Uterus (tissue), 4 donors: ENCODE results near the gene NPHP4. TPM values are rescaled to one million over a fixed set of nuclear protein-coding genes. Genes with fewer than 3 reads are reported as not detected.

ENCODE experiments used
- DNase-seq, 2 donors: peaks; one replicate each; pipeline ENCODE4 v3.0.0-alpha.2; 2019 to 2020
- H3K27ac ChIP-seq, 2 donors: fragments of 200-600 bp; sonication (generic); 1 replicate in 1 of 2; 2 replicates in 1 of 2; pipeline ENCODE4 v1.5.1; 2016 to 2018
- H3K27me3 ChIP-seq, 2 donors: fragments of 200-600 bp; sonication (generic); one replicate each; pipeline ENCODE4 v1.5.1; 2018 to 2019; ENCODE audit warnings: control low read depth in 1 of 2
- H3K36me3 ChIP-seq, 2 donors: fragments of 200-600 bp; sonication (generic); one replicate each; pipeline ENCODE4 v1.5.1; 2019; ENCODE audit warnings: control low read depth in 1 of 2
- H3K4me1 ChIP-seq, 2 donors: fragments of 200-600 bp; sonication (generic); one replicate each; pipeline ENCODE4 v1.5.1; 2018 to 2019; ENCODE audit warnings: control low read depth in 1 of 2
- H3K4me3 ChIP-seq, 2 donors: fragments of 200-600 bp; sonication (generic); 1 replicate in 1 of 2; 2 replicates in 1 of 2; pipeline ENCODE4 v1.5.1; 2018 to 2019; ENCODE audit warnings: mild to moderate bottlenecking in 1 of 2
- H3K9me3 ChIP-seq, 2 donors: fragments of 200-600 bp; sonication (generic); one replicate each; pipeline ENCODE4 v1.5.1; 2019; ENCODE audit warnings: control low read depth in 1 of 2
- POLR2A ChIP-seq, 2 donors: fragments of 450-650 bp; IDR thresholded peaks; one replicate each; pipeline ENCODE4 v1.6.1; 2016; ENCODE audit warnings: antibody characterized with exemption in 2 of 2, mild to moderate bottlenecking in 1 of 2, moderate library complexity in 1 of 2
- intact Hi-C: fragments of 100-400 bp; cut with DNase I; formaldehyde crosslinking; loops from one replicate; pipeline ENCODE4 v1.15.1; 2023; ENCODE audit warnings: low total_unique reads
- total RNA-seq, 4 donors: library from RNA; depleted of rRNA in 3 of 4; stranded (reverse); fragments of >200 nt in 3 of 4; gene quantifications; one replicate each; pipeline versions ENCODE4 v1.1.0 to v1.2.4, GENCODE V29; 2014 to 2023
- TF ChIP-seq, protein P1 (sequence below), 4 experiments: fragments of 200-600 bp in 2 of 4; fragments of 450-650 bp in 2 of 4; sonication (generic) in 2 of 4; IDR thresholded peaks; one replicate each; pipeline ENCODE4 v1.5.1; 2016 to 2019; ENCODE audit warnings: antibody characterized with exemption in 4 of 4, mild to moderate bottlenecking in 2 of 4, moderate library complexity in 1 of 4
- donor health status: DM: yes; HTN: yes; CAD: no.

NPHP4 gene
- total RNA-seq, 4 donors from 2014 or later: 1.3 to 16.2 (median 7.0) TPM

DNA sequence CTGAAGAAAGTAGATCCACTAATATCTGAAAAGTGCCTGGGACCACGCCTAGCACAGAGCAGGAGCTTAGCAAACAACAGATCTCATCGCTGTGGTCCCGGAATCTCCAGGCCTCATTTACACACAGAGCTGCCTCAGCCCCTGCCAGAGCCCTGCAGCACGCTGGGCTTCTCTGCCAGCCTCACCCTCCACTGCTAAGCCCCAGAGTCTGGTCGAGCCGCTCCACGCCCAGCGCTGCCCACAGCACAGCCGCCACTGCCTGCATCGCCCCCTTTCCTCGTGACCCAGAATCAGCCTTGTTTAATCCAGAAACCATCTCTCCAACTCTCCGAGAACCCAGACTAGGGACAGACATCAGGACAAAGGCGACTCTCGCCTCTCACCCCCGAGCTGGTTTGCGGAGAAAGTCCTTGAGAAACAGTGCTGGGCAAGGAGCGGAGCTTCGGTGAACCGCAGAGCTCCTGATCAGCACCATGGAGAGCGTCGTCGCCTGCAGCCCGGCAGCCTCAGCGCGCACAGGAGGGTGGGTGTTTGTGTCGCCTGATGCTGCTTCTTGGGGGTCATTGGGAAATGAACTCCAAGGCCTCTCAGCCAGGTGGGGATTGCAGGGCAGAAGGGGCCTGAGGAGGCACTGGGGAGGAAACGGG is 145.1 kb downstream of the NPHP4 start:
- Histone ChIP-seq H3K4me1 (no peaks in the 10 kb centered on the region), H3K36me3 (no peaks in the 10 kb centered on the region), H3K27ac (no peak overlapping the region), H3K9me3 (no peaks in the 10 kb centered on the region), H3K4me3 (no peak overlapping the region), H3K27me3 (no peaks in the 10 kb centered on the region)
- intact Hi-C loops: no loop called here
- DNase-seq: no peak
- TF ChIP-seq POLR2A (IDR thresholded peaks at IDR 0.05): no peak
- TF ChIP-seq, protein P1, sequence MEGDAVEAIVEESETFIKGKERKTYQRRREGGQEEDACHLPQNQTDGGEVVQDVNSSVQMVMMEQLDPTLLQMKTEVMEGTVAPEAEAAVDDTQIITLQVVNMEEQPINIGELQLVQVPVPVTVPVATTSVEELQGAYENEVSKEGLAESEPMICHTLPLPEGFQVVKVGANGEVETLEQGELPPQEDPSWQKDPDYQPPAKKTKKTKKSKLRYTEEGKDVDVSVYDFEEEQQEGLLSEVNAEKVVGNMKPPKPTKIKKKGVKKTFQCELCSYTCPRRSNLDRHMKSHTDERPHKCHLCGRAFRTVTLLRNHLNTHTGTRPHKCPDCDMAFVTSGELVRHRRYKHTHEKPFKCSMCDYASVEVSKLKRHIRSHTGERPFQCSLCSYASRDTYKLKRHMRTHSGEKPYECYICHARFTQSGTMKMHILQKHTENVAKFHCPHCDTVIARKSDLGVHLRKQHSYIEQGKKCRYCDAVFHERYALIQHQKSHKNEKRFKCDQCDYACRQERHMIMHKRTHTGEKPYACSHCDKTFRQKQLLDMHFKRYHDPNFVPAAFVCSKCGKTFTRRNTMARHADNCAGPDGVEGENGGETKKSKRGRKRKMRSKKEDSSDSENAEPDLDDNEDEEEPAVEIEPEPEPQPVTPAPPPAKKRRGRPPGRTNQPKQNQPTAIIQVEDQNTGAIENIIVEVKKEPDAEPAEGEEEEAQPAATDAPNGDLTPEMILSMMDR (IDR thresholded peaks at IDR 0.05): no peak

DNA sequence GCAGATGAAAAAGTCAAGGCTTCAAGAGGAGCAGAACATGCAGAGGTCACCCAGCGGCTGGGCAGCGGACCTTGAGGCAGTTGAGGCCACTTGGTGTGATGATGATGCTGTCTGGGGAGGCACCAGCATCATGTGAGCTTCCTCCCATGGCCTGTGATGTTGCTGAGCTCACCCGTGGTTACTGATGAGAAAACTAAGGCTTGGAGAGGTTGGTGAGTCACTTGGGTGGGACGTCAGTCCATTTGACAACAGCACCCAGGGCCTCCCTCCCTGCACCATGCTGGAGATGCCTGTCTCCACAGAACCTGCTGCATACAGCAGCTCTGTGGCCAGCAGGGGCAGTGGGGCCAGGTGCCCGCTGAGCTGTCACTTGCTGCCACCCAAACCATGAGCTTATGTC is 146.8 kb downstream of the NPHP4 start:
- no peak overlapping the region for H3K4me3 ChIP-seq
- DNase-seq: no peak
- H3K36me3 ChIP-seq: no peaks in the 10 kb centered on the region
- H3K27ac ChIP-seq: no peak overlapping the region
- no peaks in the 10 kb centered on the region for H3K27me3 ChIP-seq
- H3K9me3 ChIP-seq: no peaks in the 10 kb centered on the region
- intact Hi-C loops: no loop called here
- no peak for TF ChIP-seq POLR2A (IDR thresholded peaks at IDR 0.05)
- TF ChIP-seq, protein P1 (IDR thresholded peaks at IDR 0.05): no peak
- no peaks in the 10 kb centered on the region for H3K4me1 ChIP-seq

DNA sequence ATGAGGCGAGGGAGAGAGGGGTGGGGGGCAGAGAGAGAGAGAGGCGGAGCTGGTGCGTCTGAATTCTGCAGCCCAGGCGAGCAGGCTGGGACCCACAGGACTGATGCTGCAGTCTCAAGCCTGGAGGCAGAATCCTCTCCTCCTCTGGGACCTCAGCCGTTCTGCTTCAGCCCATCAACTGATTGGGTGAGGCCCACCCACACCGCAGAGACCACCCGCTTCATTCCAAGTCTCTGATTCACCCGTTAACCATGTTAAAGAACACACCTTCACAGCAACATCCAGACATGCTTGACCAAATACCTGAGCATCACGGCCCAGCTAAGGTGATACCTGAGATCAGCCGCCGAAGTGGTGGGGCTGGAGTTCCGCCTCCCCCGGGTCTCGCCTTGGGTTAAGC is 147.8 kb downstream of the NPHP4 start:
- no peak for TF ChIP-seq POLR2A (IDR thresholded peaks at IDR 0.05)
- TF ChIP-seq, protein P1 (IDR thresholded peaks at IDR 0.05): no peak
- H3K27me3 ChIP-seq: no peaks in the 10 kb centered on the region
- no peaks in the 10 kb centered on the region for H3K36me3 ChIP-seq
- DNase-seq: no peak
- no peaks in the 10 kb centered on the region for H3K9me3 ChIP-seq
- intact Hi-C loops: no loop called here
- H3K27ac ChIP-seq: no peak overlapping the region
- no peaks in the 10 kb centered on the region for H3K4me1 ChIP-seq
- H3K4me3 ChIP-seq: no peak overlapping the region

DNA sequence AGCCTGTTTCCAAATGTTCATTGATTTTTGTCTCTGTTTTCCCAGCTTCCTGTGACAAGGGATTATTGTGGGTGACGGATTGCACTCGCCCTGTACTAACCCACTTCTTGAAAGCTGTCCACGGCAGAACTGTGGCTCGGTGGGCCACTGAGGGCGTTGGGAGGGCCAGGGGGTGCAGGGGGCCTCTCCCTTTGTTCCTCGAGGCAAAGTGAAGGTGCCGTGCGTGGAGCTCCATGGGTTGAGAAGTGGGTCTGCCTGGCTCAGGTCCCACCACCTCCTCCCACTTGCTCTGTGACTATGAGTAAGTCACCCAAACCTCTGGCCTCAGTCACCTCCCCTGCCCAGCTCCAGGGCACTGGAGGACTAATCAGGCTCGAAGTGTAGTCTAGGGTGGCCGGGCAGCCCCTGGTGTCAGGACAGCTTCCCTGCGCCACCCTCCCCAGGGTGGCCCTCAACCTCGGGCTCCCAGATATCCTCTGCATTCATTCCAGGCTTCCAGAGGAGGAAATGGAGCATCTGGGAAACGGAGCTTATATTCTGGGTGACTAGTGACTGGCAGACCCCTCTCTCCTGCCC is 148.6 kb downstream of the NPHP4 start:
- H3K4me3 ChIP-seq: no peak overlapping the region
- no peaks in the 10 kb centered on the region for H3K36me3 ChIP-seq
- intact Hi-C loops: no loop called here
- no peaks in the 10 kb centered on the region for H3K27me3 ChIP-seq
- H3K4me1 ChIP-seq: no peaks in the 10 kb centered on the region
- no peaks in the 10 kb centered on the region for H3K9me3 ChIP-seq
- no peak for DNase-seq
- H3K27ac ChIP-seq: no peak overlapping the region
- TF ChIP-seq, protein P1 (IDR thresholded peaks at IDR 0.05): no peak
- no peak for TF ChIP-seq POLR2A (IDR thresholded peaks at IDR 0.05)

DNA sequence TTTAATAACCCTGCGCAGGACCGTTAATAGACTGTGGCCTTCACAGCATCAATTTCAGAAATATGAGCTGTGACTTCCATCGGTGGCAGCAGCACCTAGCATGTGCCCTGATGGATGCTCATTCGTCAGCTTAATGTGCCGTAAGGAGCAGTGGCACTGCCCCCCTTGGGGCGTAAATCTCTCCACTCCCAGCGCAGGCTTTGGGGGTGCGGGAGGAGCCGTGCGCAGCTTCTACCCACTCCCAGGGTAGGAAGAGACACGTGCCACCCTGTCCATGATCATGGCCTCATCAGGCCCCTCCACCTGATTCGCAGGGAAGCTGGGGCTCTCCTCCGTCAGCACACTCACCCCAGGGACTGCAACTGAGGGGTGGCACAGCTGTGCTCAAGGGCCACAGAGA is 149.5 kb downstream of the NPHP4 start:
- no peak for TF ChIP-seq POLR2A (IDR thresholded peaks at IDR 0.05)
- TF ChIP-seq, protein P1 (IDR thresholded peaks at IDR 0.05): no peak
- intact Hi-C loops: no loop called here
- Histone ChIP-seq H3K4me1 (no peaks in the 10 kb centered on the region), H3K27ac (no peak overlapping the region), H3K36me3 (no peaks in the 10 kb centered on the region), H3K4me3 (no peak overlapping the region), H3K9me3 (no peaks in the 10 kb centered on the region), H3K27me3 (no peaks in the 10 kb centered on the region)
- DNase-seq: no peak
